Neural crest cell (in vitro differentiated cells): Measurements from ENCODE around the gene SEC14L5. TPM values are rescaled to one million over a fixed set of nuclear protein-coding genes. Genes with fewer than 3 reads are reported as not detected.

ENCODE experiments used
- DNase-seq: peaks from one replicate; pipeline ENCODE4 v3.0.0; 2021; ENCODE audit warnings: low read depth, mixed read lengths, low spot score
- H3K27ac Mint-ChIP-seq: one replicate; pipeline ENCODE4 v1.8.0; 2021; ENCODE audit warnings: mild to moderate bottlenecking, mixed read lengths; ENCODE audit not compliant: unreplicated experiment
- H3K27me3 Mint-ChIP-seq: 2 replicates; pipeline ENCODE4 v1.8.0; 2021; ENCODE audit warnings: low read depth, mild to moderate bottlenecking, mixed read lengths
- H3K36me3 Mint-ChIP-seq: 2 replicates; pipeline ENCODE4 v1.8.0; 2021; ENCODE audit warnings: low read depth, mild to moderate bottlenecking, mixed read lengths
- H3K4me1 Mint-ChIP-seq: 2 replicates; pipeline ENCODE4 v1.8.0; 2021; ENCODE audit warnings: mixed read lengths
- H3K4me3 Mint-ChIP-seq: one replicate; pipeline ENCODE4 v1.8.0; 2021; ENCODE audit warnings: mild to moderate bottlenecking, mixed read lengths
- H3K9me3 Mint-ChIP-seq: 2 replicates; pipeline ENCODE4 v1.8.0; 2021; ENCODE audit warnings: mixed read lengths
- CTCF ChIP-seq: fragments of 200-600 bp; sonication (generic); conservative IDR thresholded peaks from 2 replicates; pipeline ENCODE4 v1.5.0; 2021; ENCODE audit warnings: antibody characterized with exemption, mild to moderate bottlenecking
- total RNA-seq: library from RNA; stranded (reverse); gene quantifications from 2 replicates; pipeline ENCODE4 v1.2.1, GENCODE V29; 2021

Gene SEC14L5
- total RNA-seq, 1 donor from 2014 or later, result 0.68 TPM

DNA sequence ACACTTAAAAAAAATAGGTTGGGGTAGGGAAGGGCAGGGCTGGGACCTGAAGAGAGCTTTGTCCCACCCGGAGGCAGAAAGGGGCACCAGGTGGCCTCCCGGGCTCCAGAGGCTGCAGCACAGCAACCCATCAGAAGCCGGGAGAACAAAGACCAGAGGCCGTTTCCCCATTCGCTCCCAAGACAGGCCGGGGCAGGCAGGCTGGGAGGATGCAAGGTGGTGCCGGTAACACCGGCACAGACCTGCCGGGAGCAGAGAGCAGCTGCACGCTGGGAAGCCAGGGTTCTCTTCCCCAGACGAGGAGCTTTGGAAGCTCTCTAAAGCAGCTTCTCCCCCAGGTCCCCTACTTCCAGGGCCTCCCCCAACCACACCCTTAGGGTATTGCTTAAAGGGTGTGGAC lies 26.7 kb upstream of the SEC14L5 start:
- Mint-ChIP-seq H3K27me3 (peaks cover 52% of the 10 kb centered on the region), H3K9me3 (peaks cover 6% of the 10 kb centered on the region), H3K27ac (no peak overlapping the region), H3K4me1 (no peaks in the 10 kb centered on the region), H3K4me3 (no peak overlapping the region), H3K36me3 (peaks cover 2% of the 10 kb centered on the region)
- DNase-seq, result no peak
- TF ChIP-seq CTCF, result no peak

DNA sequence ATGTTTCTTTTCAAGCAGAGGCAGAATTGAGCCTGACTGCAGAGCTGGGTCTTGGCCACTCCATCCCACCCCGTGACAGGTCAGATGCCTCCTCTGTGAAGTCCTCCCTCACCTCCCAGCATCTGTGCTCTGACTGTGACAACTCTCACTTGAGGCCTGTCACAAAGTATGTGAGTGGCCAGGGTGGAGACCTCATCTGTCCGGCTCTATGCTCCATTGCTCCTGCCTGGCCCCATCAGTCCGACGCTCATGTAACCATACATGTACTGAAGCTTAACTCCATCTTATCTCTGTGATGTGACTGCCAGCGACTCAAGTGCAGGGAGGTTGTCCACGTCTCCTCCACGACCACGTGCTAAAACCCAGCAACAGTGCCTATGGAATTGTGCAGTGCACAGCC lies 24.7 kb upstream of the SEC14L5 start:
- Mint-ChIP-seq H3K27ac (no peak overlapping the region), H3K36me3 (no peaks in the 10 kb centered on the region), H3K9me3 (no peaks in the 10 kb centered on the region), H3K4me3 (no peak overlapping the region), H3K27me3 (peaks cover 70% of the 10 kb centered on the region), H3K4me1 (peaks cover 4% of the 10 kb centered on the region)
- no peak for TF ChIP-seq CTCF
- no peak for DNase-seq

DNA sequence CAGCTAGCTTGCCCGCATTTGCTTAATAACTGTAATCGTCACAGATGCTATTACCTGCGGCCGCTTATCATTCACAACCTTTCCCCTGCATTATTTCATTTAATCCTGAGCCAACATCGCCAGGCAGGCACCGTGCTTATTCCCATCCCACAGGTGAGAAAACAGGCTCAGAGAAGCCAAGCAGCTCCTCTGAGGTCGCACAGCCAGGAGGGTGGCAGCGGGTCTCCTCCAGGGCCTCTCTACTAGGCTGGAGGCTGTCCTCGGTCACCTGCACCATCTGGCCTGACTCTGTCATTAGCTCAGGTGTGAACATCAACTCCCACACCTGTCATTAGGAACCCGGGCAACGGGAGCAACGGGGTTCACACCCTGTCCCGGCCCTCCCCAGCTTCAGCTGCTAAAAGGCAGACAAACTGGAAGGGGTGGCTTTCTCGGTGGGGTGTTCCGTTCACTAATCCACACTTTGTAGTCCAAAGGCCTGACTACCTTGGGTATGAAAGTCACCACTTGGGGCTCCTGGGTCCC lies 24.2 kb upstream of the SEC14L5 start:
- H3K9me3 Mint-ChIP-seq, result no peaks in the 10 kb centered on the region
- no peak overlapping the region for H3K27ac Mint-ChIP-seq
- H3K27me3 Mint-ChIP-seq, result peaks cover 75% of the 10 kb centered on the region
- TF ChIP-seq CTCF, result no peak
- no peaks in the 10 kb centered on the region for H3K36me3 Mint-ChIP-seq
- no peak for DNase-seq
- H3K4me1 Mint-ChIP-seq, result peaks cover 4% of the 10 kb centered on the region
- no peak overlapping the region for H3K4me3 Mint-ChIP-seq

GRCh38 chr16:4934591-4934990 lies 23.5 kb upstream of the SEC14L5 start:
- no peak overlapping the region for H3K4me3 Mint-ChIP-seq
- H3K4me1 Mint-ChIP-seq, result peaks cover 4% of the 10 kb centered on the region
- H3K9me3 Mint-ChIP-seq, result no peaks in the 10 kb centered on the region
- H3K27me3 Mint-ChIP-seq, result peaks cover 75% of the 10 kb centered on the region
- no peak overlapping the region for H3K27ac Mint-ChIP-seq
- H3K36me3 Mint-ChIP-seq, result no peaks in the 10 kb centered on the region
- TF ChIP-seq CTCF, result no peak
- no peak for DNase-seq

GRCh38 chr16:4935241-4935855 lies 22.8 kb upstream of the SEC14L5 start:
- DNase-seq, result no peak
- peaks cover 4% of the 10 kb centered on the region for H3K4me1 Mint-ChIP-seq
- no peak overlapping the region for H3K27ac Mint-ChIP-seq
- no peak overlapping the region for H3K4me3 Mint-ChIP-seq
- H3K27me3 Mint-ChIP-seq, result peaks cover 73% of the 10 kb centered on the region
- TF ChIP-seq CTCF, result no peak
- no peaks in the 10 kb centered on the region for H3K9me3 Mint-ChIP-seq
- H3K36me3 Mint-ChIP-seq, result no peaks in the 10 kb centered on the region
